ENCODE data around the gene SUCO. TPM values are rescaled to one million over a fixed set of nuclear protein-coding genes. Genes with fewer than 3 reads are reported as not detected.
"Not testable (repeated sequence)": the region's sequence is repeated elsewhere in the genome, so short reads cannot be mapped to it uniquely, and the experiment has no call there.

Gene SUCO
- total RNA-seq, 4 donors from 2014 or later: 23.9 to 49.4 (median 34.5) TPM

- 96% methylated on average over 2 of the region's 2 CpGs for WGBS
These were observed 80.3 kb downstream of the SUCO start for GRCh38 chr1:172613294-172613693.

GRCh38 chr1:172616195-172616594 is 83.2 kb downstream of the SUCO start:
- H3K9me3 ChIP-seq: peaks cover 10% of the 10 kb centered on the region
- no peak overlapping the region for H3K27ac ChIP-seq
- no peak overlapping the region for H3K4me3 ChIP-seq
- no peak for DNase-seq (ENCODE audit: low spot score in 2 of 2)
- no peaks in the 10 kb centered on the region for H3K4me1 ChIP-seq
- H3K36me3 ChIP-seq: no peaks in the 10 kb centered on the region
- H3K27me3 ChIP-seq: no peaks in the 10 kb centered on the region
- 86% methylated on average over 1 of the region's 1 CpG for WGBS
- TF ChIP-seq EP300 (IDR thresholded peaks at IDR 0.05) (no peak), CTCF (IDR thresholded peaks at IDR 0.05) (no peak), POLR2AphosphoS5 (IDR thresholded peaks at IDR 0.05) (no peak), POLR2A (IDR thresholded peaks at IDR 0.05) (no peak)

More at GRCh38 chr1:172613294-172613693, 80.3 kb downstream of the SUCO start:
- Histone ChIP-seq H3K27ac (no peak overlapping the region), H3K36me3 (peaks cover 16% of the 10 kb centered on the region), H3K4me3 (no peak overlapping the region), H3K9me3 (no peaks in the 10 kb centered on the region), H3K4me1 (no peaks in the 10 kb centered on the region), H3K27me3 (no peaks in the 10 kb centered on the region)
- no peak for DNase-seq (ENCODE audit: low spot score in 2 of 2)
- TF ChIP-seq POLR2A (IDR thresholded peaks at IDR 0.05): no peak
- TF ChIP-seq POLR2AphosphoS5 (IDR thresholded peaks at IDR 0.05): no peak
- TF ChIP-seq CTCF (IDR thresholded peaks at IDR 0.05): no peak
- no peak for TF ChIP-seq EP300 (IDR thresholded peaks at IDR 0.05)

GRCh38 chr1:172616636-172617035 is 83.7 kb downstream of the SUCO start:
- TF ChIP-seq EP300 (IDR thresholded peaks at IDR 0.05) (no peak), CTCF (IDR thresholded peaks at IDR 0.05) (no peak), POLR2AphosphoS5 (IDR thresholded peaks at IDR 0.05) (no peak), POLR2A (IDR thresholded peaks at IDR 0.05) (no peak)
- no peak overlapping the region for H3K4me3 ChIP-seq

GRCh38 chr1:172620603-172621002 is 87.7 kb downstream of the SUCO start:
- H3K27me3 ChIP-seq; H3K4me1 ChIP-seq; H3K27ac ChIP-seq; H3K4me3 ChIP-seq; H3K9me3 ChIP-seq; DNase-seq (ENCODE audit: low spot score in 2 of 2); H3K36me3 ChIP-seq: not testable (repeated sequence)
- 76% methylated on average over 9 of the region's 9 CpGs for WGBS

More at GRCh38 chr1:172616636-172617035, 83.7 kb downstream of the SUCO start:
- no peak for DNase-seq (ENCODE audit: low spot score in 2 of 2)
- WGBS: 28% methylated on average over 3 of the region's 3 CpGs
- no peaks in the 10 kb centered on the region for H3K4me1 ChIP-seq
- no peaks in the 10 kb centered on the region for H3K36me3 ChIP-seq
- peaks cover 10% of the 10 kb centered on the region for H3K9me3 ChIP-seq
- H3K27me3 ChIP-seq: no peaks in the 10 kb centered on the region
- H3K27ac ChIP-seq: no peak overlapping the region

GRCh38 chr1:172622541-172622940 is 89.6 kb downstream of the SUCO start:
- no peaks in the 10 kb centered on the region for H3K27me3 ChIP-seq
- no peak overlapping the region for H3K4me3 ChIP-seq
- no peak overlapping the region for H3K27ac ChIP-seq
- no peak for DNase-seq (ENCODE audit: low spot score in 2 of 2)
- H3K4me1 ChIP-seq: no peaks in the 10 kb centered on the region
- 90% methylated on average over 3 of the region's 3 CpGs for WGBS
- TF ChIP-seq POLR2AphosphoS5 (IDR thresholded peaks at IDR 0.05) (no peak), POLR2A (IDR thresholded peaks at IDR 0.05) (no peak), CTCF (IDR thresholded peaks at IDR 0.05) (no peak), EP300 (IDR thresholded peaks at IDR 0.05) (no peak)
- peaks cover 10% of the 10 kb centered on the region for H3K9me3 ChIP-seq
- no peaks in the 10 kb centered on the region for H3K36me3 ChIP-seq

GRCh38 chr1:172623748-172624147 is 90.8 kb downstream of the SUCO start:
- no peaks in the 10 kb centered on the region for H3K27me3 ChIP-seq
- H3K27ac ChIP-seq: no peak overlapping the region
- no peak overlapping the region for H3K4me3 ChIP-seq
- WGBS: 84% methylated on average over 3 of the region's 3 CpGs
- H3K4me1 ChIP-seq: no peaks in the 10 kb centered on the region
- TF ChIP-seq EP300 (IDR thresholded peaks at IDR 0.05) (no peak), POLR2AphosphoS5 (IDR thresholded peaks at IDR 0.05) (no peak), POLR2A (IDR thresholded peaks at IDR 0.05) (no peak), CTCF (IDR thresholded peaks at IDR 0.05) (no peak)
- H3K36me3 ChIP-seq: no peaks in the 10 kb centered on the region
- peaks cover 10% of the 10 kb centered on the region for H3K9me3 ChIP-seq
- no peak for DNase-seq (ENCODE audit: low spot score in 2 of 2)
